CD4-positive, alpha-beta T cell treated with Interferon gamma for 1 hour (primary cell): ENCODE measurements around the gene SNTA1.
"Not testable (repeated sequence)": the region's sequence is repeated elsewhere in the genome, so short reads cannot be mapped to it uniquely, and the experiment has no call there.

Experiments used
- DNase-seq: peaks from one replicate; pipeline ENCODE4 v3.0.0-alpha.2; 2020

SNTA1 gene

DNA sequence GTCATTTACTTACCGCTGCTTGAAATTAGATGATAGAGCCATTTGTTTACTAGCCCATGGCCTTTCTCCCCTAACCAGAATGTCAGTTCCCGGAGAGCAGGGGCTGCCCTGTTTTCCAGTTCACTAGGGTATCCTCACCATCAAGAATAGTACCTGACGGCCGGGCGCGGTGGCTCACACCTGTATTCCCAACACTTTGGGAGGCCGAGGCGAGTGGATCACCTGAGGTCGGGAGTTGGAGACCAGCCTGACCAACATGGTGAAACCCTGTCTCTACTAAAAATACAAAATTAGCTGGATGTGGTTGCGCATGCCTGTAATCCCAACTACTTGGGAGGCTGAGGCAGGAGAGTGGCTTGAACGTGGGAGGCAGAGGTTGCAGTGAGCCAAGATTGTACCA is 19.7 kb downstream of the SNTA1 start:
- DNase-seq: not testable (repeated sequence)

GRCh38 chr20:33423141-33423834 is 20.3 kb downstream of the SNTA1 start:
- no peak for DNase-seq

GRCh38 chr20:33419140-33419974 is 24.2 kb downstream of the SNTA1 start:
- DNase-seq: no peak

DNA sequence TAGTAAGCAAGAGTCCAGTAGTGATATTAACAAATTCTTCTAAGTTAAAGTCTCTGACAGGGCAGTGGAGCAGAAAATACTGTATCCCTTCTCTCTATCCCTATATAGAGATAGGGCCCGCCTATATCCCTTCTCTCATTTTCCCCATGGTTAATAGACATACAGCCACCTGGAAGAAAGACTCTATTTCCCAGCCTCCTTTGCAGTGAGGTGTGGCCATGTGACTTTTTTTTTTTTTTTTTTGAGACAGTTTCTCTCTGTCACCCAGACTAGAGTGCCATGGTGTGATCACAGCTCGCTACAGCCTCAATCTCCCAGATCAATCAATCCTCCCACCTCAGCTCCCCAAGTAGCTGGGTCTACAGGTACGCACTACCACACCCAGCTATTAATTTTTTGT is 25.5 kb downstream of the SNTA1 start:
- no peak for DNase-seq

GRCh38 chr20:33415948-33416347 is 27.6 kb downstream of the SNTA1 start:
- DNase-seq: no peak

DNA sequence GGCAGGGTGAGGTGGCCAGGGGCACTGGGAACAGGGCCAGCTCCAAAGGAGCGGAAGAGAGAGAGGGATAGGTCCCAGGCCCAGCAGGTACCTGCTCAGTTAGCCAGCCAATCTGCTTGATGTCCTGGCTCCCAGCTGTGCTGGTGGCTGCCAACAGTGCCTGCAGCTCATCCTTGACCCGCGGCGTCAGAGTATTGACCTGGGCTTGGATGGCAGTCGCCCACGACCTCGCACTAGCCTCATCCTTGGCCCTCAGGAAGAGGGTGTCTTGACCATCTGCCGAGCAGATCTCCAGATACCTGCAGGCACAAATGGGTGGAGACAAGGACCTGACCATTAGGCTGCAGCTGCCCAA is 31.1 kb downstream of the SNTA1 start:
- DNase-seq: no peak

DNA sequence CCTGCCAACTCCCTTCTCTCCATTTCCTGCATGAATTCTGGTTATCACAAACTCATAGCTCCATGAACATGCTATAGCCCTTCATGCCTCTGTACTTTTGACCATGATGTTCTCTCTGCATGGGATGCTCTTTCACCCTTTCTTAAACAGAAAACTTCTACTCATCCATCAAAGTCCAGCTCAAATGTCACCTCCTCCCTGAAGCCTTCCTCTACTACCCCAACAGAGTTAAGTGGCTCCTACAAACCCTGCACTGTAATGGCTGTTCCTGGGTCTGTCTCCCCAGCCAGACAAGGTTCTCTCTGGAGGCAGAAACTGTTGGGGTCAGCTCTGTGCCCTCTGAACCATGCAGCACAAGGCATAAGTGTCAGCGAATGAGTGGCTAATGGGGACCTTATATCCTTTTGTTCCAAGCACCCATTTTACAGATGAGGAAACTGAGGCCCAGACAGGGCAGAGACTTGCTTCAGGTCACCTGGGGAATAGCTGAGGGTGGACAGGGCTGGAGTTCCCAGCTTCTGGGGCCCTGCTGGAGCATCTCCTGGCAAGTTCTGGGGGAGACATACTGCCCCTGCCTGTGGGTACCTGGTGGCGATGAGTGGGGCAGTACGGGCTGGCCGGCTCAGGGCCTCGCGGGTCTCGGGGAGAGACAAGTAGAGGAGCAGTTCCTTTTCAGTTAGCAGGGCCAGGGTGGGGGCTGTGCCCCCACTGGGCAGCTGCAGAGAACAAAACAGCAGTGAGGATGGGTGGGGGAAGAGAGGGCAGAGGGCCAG is 31.7 kb downstream of the SNTA1 start:
- no peak for DNase-seq

DNA sequence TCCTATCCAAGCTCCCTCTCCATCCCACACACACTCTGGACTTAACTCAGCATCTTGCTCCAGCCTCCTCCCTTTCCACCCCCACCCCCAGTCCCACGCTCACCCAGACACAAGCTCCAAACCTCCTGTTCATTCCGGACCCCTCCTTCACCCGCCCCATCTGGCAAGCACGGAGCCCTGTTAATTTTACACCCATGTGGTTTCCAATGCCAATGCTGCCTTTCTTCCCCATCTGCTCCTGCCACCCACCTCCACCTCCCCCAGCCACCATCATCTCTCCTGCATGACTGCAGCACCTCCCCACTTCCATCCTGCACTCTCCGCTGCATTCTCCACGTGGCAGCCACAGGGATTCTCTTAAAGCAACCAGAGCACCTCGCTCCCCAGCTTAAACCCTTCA is 32.3 kb downstream of the SNTA1 start:
- DNase-seq: no peak

DNA sequence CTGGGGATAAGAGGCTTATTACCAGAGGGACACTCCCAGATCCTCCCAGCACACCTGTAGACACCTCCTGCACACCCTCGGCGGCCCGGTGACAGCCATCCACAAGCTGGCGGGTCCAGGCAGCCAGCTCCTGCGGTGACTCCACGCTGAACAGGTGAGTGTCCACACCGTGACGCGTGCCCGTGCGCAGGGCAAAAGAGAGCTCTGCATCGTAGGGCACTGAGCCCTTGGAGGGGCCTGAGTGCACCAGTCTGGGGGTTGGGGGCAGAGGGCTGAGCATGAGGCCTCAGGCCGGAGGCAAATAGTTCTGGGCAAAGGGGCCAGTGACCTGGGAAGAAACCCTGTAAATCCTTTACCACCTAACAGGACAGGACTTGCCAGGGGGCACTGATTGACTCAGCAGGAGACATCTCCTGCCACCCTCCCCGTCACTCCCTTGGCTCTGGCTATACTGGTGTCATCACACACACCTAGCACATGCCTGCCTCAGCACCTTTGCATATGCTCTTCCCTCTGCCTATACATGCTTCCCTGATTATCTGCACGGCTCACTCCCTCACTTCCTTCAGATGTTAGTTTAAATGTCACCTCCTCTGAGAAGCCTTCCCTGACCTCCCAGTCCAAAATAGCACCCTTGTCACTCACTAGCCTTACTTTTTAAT is 33.4 kb downstream of the SNTA1 start:
- no peak for DNase-seq

DNA sequence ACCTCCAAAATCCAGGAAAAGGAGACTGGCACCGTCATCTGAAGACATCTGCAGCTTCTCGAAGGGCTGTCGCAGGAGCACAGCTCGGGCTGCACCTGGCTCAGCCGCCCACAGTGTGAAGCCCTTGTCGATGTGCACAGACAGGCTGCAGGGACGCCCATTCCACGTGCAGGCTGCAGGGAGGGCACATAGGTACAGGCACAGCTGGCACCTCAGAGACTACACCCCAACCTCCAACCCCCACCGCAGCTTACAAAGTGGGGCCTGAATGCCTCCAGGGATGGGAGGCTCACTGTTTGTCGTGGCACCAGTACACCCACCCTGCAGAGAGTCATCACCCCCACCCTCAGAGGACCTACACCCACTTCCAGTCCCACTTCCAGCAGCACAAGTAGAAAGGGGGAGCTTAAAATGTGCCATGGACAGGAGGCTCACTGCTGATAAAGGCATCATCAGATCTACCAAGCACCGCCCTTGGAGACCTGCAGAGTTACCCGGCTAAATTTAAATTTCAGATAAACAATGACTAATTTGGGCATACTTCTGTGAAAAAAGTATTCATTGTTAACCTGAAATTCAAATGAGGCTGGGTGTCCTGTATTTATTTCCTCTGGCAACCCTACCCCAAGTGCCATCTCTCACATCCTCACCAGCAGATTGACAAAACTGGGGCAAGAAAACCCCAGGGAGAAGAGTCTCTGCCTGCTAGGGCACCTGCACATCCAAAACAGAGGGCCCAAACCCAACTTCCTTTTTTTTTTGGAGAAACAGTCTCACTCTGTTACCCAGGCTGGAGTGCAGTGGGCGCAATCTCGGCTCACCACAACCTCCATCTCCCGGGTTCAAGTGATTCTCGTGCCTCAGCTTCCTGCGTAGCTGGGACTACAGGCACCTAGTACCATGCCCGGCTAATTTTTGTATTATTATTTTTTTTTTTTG is 34.6 kb downstream of the SNTA1 start:
- DNase-seq: peak; percentile 20

DNA sequence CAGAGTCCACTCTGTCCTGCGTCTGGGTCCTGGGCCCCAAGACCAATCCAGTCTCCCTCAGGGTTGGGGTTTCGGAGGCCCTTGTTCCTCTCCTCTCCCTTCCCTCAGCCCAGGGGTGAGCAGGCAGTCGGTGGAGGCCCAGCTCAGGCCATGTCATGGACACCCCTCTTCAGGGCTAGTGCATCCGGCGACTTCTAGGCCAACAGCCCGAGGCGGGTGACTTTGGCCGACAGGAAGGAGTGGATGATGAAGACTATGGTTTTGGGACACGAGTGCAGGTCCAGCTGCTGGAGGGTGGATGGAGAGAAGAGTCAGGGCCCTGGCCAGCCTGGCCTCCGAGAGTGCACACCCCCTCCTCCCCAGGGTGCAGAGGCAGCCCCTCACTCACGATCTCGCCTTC is 35.2 kb downstream of the SNTA1 start:
- DNase-seq: no peak

DNA sequence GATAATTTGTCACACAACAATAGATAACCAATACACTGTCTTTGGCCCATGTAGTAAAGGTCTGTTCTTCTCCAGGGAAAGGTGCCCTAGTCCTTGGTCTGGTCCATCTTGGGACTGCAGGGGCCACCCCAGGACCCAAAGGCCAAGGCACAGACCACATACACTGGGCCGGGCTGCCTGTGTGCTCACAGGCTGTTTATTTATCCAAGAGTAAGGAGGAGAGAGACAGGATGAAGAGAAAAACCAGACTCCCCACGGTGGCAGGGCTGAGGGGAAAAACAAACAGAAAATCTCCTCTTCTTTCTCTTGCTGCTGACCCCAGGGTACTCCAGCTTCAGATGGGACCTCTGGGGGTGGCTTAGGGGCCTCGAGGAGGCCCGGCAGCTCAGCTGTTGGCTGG is 35.8 kb downstream of the SNTA1 start:
- DNase-seq: no peak

DNA sequence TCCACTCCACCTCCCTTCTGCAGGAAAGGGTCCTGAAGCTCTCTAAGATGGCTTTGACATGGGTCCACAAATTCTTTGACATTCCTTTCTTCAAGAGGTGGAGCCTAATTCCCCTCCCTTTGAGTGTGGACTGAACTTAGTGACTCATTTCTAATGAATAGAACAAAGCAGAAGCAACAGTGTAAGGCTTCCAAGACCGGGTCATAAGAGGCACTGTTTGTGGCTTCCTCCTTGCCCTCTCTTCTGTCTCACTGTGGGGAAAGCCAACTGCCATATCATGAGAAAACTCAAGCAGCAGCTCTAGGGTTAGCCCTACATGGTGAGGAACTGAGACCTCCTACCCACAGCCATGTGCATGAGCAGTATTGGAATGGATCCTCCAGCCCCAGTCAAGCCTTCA is 36.3 kb downstream of the SNTA1 start:
- DNase-seq: no peak

- DNase-seq: no peak
Observed at GRCh38 chr20:33404281-33404680, 39.3 kb downstream of the SNTA1 start.

DNA sequence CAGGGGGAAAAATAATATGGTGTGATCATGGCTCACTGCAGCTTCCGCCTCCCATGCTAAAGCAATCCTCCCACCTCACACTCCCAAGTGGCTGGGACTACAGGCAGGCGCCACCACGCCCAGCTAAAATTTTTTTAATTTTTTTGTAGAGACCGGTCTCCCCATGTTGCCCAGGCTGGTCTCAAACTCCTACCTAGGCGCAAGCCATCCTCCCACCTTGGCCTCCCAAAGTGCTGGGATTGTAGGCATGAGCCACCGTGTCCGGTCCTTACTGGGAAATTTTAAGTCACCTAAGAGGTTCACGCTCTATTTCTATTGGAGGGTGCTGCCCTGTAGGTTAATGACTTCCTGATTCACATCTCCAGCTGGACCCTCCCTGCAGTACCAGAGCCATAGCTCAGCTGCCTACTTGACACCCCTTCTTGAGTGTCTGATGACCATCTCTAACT is 41.6 kb downstream of the SNTA1 start:
- DNase-seq: no peak

- peak; percentile 83 for DNase-seq
Observed at GRCh38 chr20:33401184-33401920, 42.2 kb downstream of the SNTA1 start, which contains the start of gene CDK5RAP1. Gene CDK5RAP1, minus strand, starts transcription at chr20:33401519. Its CDS starts 4,455 bp downstream, at chr20:33397064.

DNA sequence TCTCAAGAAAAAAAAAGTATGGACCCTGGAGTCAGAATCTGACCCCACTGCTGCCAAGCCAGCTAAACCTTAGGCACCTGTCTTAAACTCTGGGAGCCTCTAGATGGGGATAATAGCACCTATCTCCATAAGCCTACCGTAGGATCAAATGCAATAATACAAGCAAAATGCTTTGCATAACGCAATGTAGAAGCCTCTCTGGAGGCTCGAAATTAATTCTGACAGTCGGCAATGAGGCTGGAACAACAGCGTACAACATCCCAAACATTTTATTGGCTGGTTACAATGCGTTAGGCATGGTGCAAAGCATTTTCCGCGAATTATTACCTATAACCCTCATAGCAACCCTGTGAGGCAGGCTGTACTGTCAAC is 42.8 kb downstream of the SNTA1 start:
- DNase-seq: no peak

GRCh38 chr20:33399924-33400323 is 43.6 kb downstream of the SNTA1 start:
- no peak for DNase-seq

DNA sequence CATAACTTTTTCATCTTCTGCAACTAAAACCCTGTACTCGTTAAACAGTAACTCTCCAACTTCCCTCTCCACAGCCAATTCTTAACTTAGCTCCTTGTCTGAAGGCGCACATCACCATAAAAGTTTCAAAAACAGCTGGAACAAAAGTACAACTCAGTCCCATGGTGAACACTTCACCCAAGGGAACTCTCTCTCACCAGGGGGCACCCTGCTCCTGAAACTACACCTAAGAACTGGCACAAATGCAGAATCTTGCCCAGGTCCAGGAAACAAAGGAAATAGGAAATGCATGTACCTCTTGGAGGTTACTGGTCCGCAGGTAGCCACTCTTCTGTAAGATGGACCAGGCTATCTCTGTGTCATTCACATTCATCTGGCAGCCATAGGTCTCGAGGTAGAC is 48.8 kb downstream of the SNTA1 start:
- no peak for DNase-seq

- DNase-seq: no peak
Observed at GRCh38 chr20:33393609-33394008, 50.0 kb downstream of the SNTA1 start.

GRCh38 chr20:33391722-33392415 is 51.7 kb downstream of the SNTA1 start:
- no peak for DNase-seq
